Spleen (tissue), 11 donors: ENCODE results near the gene WASF2. TPM values are rescaled to one million over a fixed set of nuclear protein-coding genes. Genes with fewer than 3 reads are reported as not detected.
"Not testable (repeated sequence)": the region's sequence is repeated elsewhere in the genome, so short reads cannot be mapped to it uniquely, and the experiment has no call there.

Experiments
- DNase-seq: peaks from one replicate; pipeline ENCODE4 v3.0.0-alpha.2; 2020
- H3K27ac ChIP-seq, 8 donors: fragments of 200-600 bp; sonication (generic) in 7 of 8; 1 replicate in 4 of 8; 2 replicates in 4 of 8; pipeline versions ENCODE4 v1.5.0 to v1.8.0; 2016 to 2021; ENCODE audit warnings: inconsistent platforms in 4 of 8, mild to moderate bottlenecking in 4 of 8, moderate library complexity in 1 of 8
- H3K27me3 ChIP-seq, 7 donors: fragments of 200-600 bp; sonication (generic) in 6 of 7; replicated peaks in 1 of 7; 1 replicate in 4 of 7; 2 replicates in 3 of 7; pipeline versions ENCODE4 v1.5.0 to v1.8.0; 2016 to 2021; ENCODE audit warnings: inconsistent platforms in 3 of 7, mild to moderate bottlenecking in 1 of 7
- H3K36me3 ChIP-seq, 6 donors: fragments of 200-600 bp; sonication (generic) in 5 of 6; 1 replicate in 4 of 6; 2 replicates in 2 of 6; pipeline versions ENCODE4 v1.5.0 to v1.8.0; 2016 to 2021; ENCODE audit warnings: inconsistent platforms in 2 of 6
- H3K4me1 ChIP-seq, 6 donors: fragments of 200-600 bp; sonication (generic) in 5 of 6; 1 replicate in 3 of 6; 2 replicates in 3 of 6; pipeline versions ENCODE4 v1.5.0 to v1.8.0; 2016 to 2021; ENCODE audit warnings: inconsistent platforms in 3 of 6
- H3K4me3 ChIP-seq, 8 donors: fragments of 200-600 bp; sonication (generic) in 7 of 8; 1 replicate in 4 of 8; 2 replicates in 4 of 8; pipeline versions ENCODE4 v1.5.0 to v1.8.0; 2016 to 2021; ENCODE audit warnings: inconsistent platforms in 4 of 8, mild to moderate bottlenecking in 4 of 8, moderate library complexity in 2 of 8
- H3K9me3 ChIP-seq, 8 donors: fragments of 200-600 bp; sonication (generic) in 7 of 8; 1 replicate in 4 of 8; 2 replicates in 4 of 8; pipeline versions ENCODE4 v1.5.0 to v1.8.0; 2016 to 2021; ENCODE audit warnings: inconsistent platforms in 4 of 8
- POLR2A ChIP-seq, 3 donors: fragments of 450-650 bp; IDR thresholded peaks; one replicate each; pipeline ENCODE4 v1.5.1; 2017; ENCODE audit warnings: antibody characterized with exemption in 3 of 3, mild to moderate bottlenecking in 1 of 3
- POLR2AphosphoS5 ChIP-seq, 3 donors: sonication (generic); formaldehyde crosslinking; IDR thresholded peaks; one replicate each; pipeline ENCODE4 v1.5.1; 2017; ENCODE audit warnings: antibody characterized with exemption in 3 of 3
- WGBS, 5 donors: extraction: QIAGEN DNeasy Blood & Tissue Kit in 3 of 5; methylation state at CpG; one replicate each; pipeline versions ENCODE4 v1.1.5 to v1.1.7; 2013 to 2018; 5-methylcytosine and 5-hydroxymethylcytosine counted together
- intact Hi-C: fragments of 100-400 bp; cut with DNase I; formaldehyde crosslinking; loops from one replicate; pipeline ENCODE4 v1.15.0; 2023; ENCODE audit warnings: low total_unique reads
- polyA plus RNA-seq, 3 donors: library from polyadenylated mRNA; stranded (reverse); fragments of 200-250 nt; gene quantifications; one replicate each; pipeline ENCODE4 v1.2.1, GENCODE V29; 2013
- total RNA-seq, 7 donors: library from RNA; depleted of rRNA in 3 of 7; stranded (reverse); fragments of >200 nt in 3 of 7; fragmentation: NEBNext Ultra II Directional in 4 of 7; extraction: Animal tissue kit (Norgen Biotek cat#: 25700) in 4 of 7; gene quantifications; one replicate each; pipeline versions ENCODE4 v1.1.0 to v1.2.1, GENCODE V29; 2016 to 2021
- TF ChIP-seq, protein P1 (sequence below), 11 experiments: fragments of 200-600 bp in 7 of 11; fragments of 450-650 bp in 4 of 11; sonication (generic) in 4 of 11; IDR thresholded peaks in 8 of 11; conservative IDR thresholded peaks in 3 of 11; 1 replicate in 7 of 11; 2 replicates in 4 of 11; pipeline versions ENCODE4 v1.4.0 to v1.8.0; 2016 to 2021; ENCODE audit warnings: antibody characterized with exemption in 11 of 11, inconsistent platforms in 4 of 11, mild to moderate bottlenecking in 1 of 11
- donor health status: healthy with polysubstance abuse.
- donor health status: DM: no; HTN: no; CAD: no; lungs with moderate emphysema.
- donor health status: DM: no; HTN: no; CAD: no.
- donor health status: Bipolar disorder and iron deficiency.
- donor health status: healthy.
- donor health status: DM: no; HTN: no; CAD: no.
- donor health status: DM: yes; HTN: yes; CAD: no.

WASF2 gene
- total and polyA plus RNA-seq, 10 donors = 17.2 to 196 (median 95.6) TPM

- peaks cover 15 to 40% (median 31%) of the 10 kb centered on the region in 6 donors for H3K4me1 ChIP-seq
- intact Hi-C loops = no loop called here
- H3K4me3 ChIP-seq = no peak overlapping the region
- H3K27me3 ChIP-seq = peaks cover 0 to 15% (median 0%) of the 10 kb centered on the region in 7 donors
- DNase-seq = peak; percentile 87
- no peak overlapping the region for H3K27ac ChIP-seq
- WGBS, 5 donors = 40 to 48% (median 45%) methylated on average over 5 of the region's 5 CpGs
- no peaks in the 10 kb centered on the region for H3K36me3 ChIP-seq
- peak in 1 of 3 donors; percentile 10 for TF ChIP-seq POLR2AphosphoS5 (IDR thresholded peaks at IDR 0.05)
- no peak for TF ChIP-seq POLR2A (IDR thresholded peaks at IDR 0.05)
- TF ChIP-seq, protein P1, sequence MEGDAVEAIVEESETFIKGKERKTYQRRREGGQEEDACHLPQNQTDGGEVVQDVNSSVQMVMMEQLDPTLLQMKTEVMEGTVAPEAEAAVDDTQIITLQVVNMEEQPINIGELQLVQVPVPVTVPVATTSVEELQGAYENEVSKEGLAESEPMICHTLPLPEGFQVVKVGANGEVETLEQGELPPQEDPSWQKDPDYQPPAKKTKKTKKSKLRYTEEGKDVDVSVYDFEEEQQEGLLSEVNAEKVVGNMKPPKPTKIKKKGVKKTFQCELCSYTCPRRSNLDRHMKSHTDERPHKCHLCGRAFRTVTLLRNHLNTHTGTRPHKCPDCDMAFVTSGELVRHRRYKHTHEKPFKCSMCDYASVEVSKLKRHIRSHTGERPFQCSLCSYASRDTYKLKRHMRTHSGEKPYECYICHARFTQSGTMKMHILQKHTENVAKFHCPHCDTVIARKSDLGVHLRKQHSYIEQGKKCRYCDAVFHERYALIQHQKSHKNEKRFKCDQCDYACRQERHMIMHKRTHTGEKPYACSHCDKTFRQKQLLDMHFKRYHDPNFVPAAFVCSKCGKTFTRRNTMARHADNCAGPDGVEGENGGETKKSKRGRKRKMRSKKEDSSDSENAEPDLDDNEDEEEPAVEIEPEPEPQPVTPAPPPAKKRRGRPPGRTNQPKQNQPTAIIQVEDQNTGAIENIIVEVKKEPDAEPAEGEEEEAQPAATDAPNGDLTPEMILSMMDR (IDR thresholded peaks at IDR 0.05 in 8 of 11, conservative IDR thresholded peaks at IDR 0.05 in 3 of 11) = peak; percentile 75 to 95 (median 93)
- no peaks in the 10 kb centered on the region for H3K9me3 ChIP-seq
Measured at GRCh38 chr1:27388337-27389005, 101.5 kb downstream of the WASF2 start.

DNA sequence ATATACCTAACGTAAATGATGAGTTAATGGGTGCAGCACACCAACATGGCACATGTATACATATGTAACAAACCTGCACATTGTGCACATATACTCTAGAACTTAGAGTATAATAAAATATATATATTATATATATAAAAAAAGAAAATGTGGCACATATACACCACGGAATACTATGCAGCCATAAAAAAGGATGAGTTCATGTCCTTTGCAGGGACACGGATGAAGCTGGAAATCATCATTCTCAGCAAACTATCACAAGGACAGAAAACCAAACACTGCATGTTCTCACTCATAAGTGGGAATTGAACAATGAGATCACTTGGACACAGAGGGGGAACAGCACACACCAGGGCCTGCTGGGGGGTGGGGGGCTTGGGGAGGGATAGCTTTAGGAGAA is 105.2 kb downstream of the WASF2 start:
- intact Hi-C loops, H3K36me3 ChIP-seq, H3K9me3 ChIP-seq, H3K4me3 ChIP-seq, H3K27ac ChIP-seq, DNase-seq: not testable (repeated sequence)
- peaks cover 0 to 35% (median 13%) of the 10 kb centered on the region in 6 donors for H3K4me1 ChIP-seq
- H3K27me3 ChIP-seq = peaks cover 0 to 10% (median 0%) of the 10 kb centered on the region in 7 donors
- 82 to 94% (median 93%) methylated on average over 3 of the region's 3 CpGs for WGBS, 5 donors

- H3K4me3 ChIP-seq = no peak overlapping the region
- 85 to 90% (median 89%) methylated on average over 13 of the region's 13 CpGs for WGBS, 5 donors
- H3K27ac ChIP-seq = no peak overlapping the region
- peaks cover 0 to 32% (median 10%) of the 10 kb centered on the region in 6 donors for H3K4me1 ChIP-seq
- intact Hi-C loops = no loop called here
- H3K9me3 ChIP-seq = no peaks in the 10 kb centered on the region
- H3K27me3 ChIP-seq = peaks cover 0 to 10% (median 0%) of the 10 kb centered on the region in 7 donors
- TF ChIP-seq POLR2AphosphoS5 (IDR thresholded peaks at IDR 0.05) (no peak), POLR2A (IDR thresholded peaks at IDR 0.05) (no peak)
- TF ChIP-seq, protein P1 (IDR thresholded peaks at IDR 0.05 in 8 of 11, conservative IDR thresholded peaks at IDR 0.05 in 3 of 11) = no peak
- no peak for DNase-seq
- H3K36me3 ChIP-seq = no peaks in the 10 kb centered on the region
Measured at GRCh38 chr1:27383661-27384060, 106.3 kb downstream of the WASF2 start.

DNA sequence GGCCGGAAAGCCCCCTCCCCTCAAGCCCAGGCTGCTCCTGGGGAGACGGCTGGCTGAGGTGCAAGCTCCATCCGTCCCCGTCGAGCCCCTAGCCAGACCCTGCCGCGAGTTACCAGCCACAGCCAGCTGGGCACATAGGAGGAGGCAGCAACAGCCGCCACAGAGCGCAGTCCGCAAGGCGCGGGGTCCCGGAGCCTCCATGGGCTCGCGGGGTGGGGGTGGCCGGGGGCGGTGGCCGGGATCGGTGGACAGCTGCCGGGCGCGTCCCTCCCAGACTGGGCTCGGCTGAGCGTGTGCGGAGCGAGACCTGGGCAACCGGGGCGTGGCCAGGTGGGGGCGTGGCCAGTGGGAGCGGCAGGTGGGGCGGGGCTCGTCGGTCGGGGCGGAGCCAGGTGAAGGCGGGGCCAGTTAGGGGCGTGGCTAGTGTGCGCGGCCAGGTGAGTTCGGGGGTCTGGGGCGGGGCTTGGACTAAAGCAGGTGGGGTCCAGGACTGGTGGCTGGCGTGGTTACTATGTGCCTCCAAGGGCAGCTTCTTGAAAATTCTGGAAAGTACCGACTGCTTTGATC is 106.8 kb downstream of the WASF2 start, which contains the start of gene CD164L2:
CD164L2 (minus strand) TSS at position 295 of the 567 bp plus-strand sequence; CDS start at position 201, 94 bp downstream.
- TF ChIP-seq, protein P1 (IDR thresholded peaks at IDR 0.05 in 8 of 11, conservative IDR thresholded peaks at IDR 0.05 in 3 of 11) = no peak
- TF ChIP-seq POLR2AphosphoS5 (IDR thresholded peaks at IDR 0.05) = no peak
- H3K4me1 ChIP-seq = peaks cover 0 to 27% (median 6%) of the 10 kb centered on the region in 6 donors
- H3K27ac ChIP-seq = no peak within 1 kb of the TSS
- WGBS, 5 donors = 24 to 32% (median 27%) methylated on average over 15 to 43 of the region's 43 CpGs
- DNase-seq = peak; percentile 83
- peak within 1 kb of the TSS in 1 of 8 donors; percentile 21 for H3K4me3 ChIP-seq
- no peaks in the 10 kb centered on the region for H3K36me3 ChIP-seq
- intact Hi-C loops = no loop called here
- no peaks in the 10 kb centered on the region for H3K9me3 ChIP-seq
- H3K27me3 ChIP-seq = peaks cover 0 to 10% (median 0%) of the 10 kb centered on the region in 7 donors
